SK-N-SH (cell line): ENCODE measurements around the gene CPA1.

ENCODE experiments used
- ELF1 ChIP-seq: IDR thresholded peaks from 2 replicates; pipeline ENCODE4 v1.4.0; 2012
- EP300 ChIP-seq, 2 experiments: IDR thresholded peaks; 2 replicates each; pipeline versions ENCODE4 v1.4.0 to v1.6.1; 2012; ENCODE audit warnings: borderline replicate concordance in 1 of 2, low read depth in 1 of 2, low read length in 1 of 2
- MXI1 ChIP-seq: IDR thresholded peaks from 2 replicates; pipeline ENCODE4 v1.6.1; 2012; ENCODE audit warnings: mild to moderate bottlenecking, low read depth, low read length, improper control_type of control experiment
- NFIC ChIP-seq: IDR thresholded peaks from 2 replicates; pipeline ENCODE4 v1.4.0; 2012; ENCODE audit warnings: borderline replicate concordance
- POLR2AphosphoS5 ChIP-seq: IDR thresholded peaks from 2 replicates; pipeline ENCODE4 v1.6.1; 2012; ENCODE audit warnings: low read depth, low read length
- RCOR1 ChIP-seq: fragments of 150-350 bp; IDR thresholded peaks from 2 replicates; pipeline ENCODE4 v1.6.1; 2017; ENCODE audit warnings: antibody characterized with exemption, low read length
- RFX5 ChIP-seq: IDR thresholded peaks from 2 replicates; pipeline ENCODE4 v1.6.1; 2012; ENCODE audit warnings: mild to moderate bottlenecking, improper control_type of control experiment, low read length
- TAF1 ChIP-seq: IDR thresholded peaks from 2 replicates; pipeline ENCODE4 v1.6.1; 2012; ENCODE audit warnings: low read depth, mild to moderate bottlenecking, low read length, moderate library complexity, borderline replicate concordance
- TF ChIP-seq, protein P1 (sequence below): fragments of 200-600 bp; sonication (generic); IDR thresholded peaks from 2 replicates; pipeline ENCODE4 v1.6.1; 2017; ENCODE audit warnings: antibody characterized with exemption, mild to moderate bottlenecking, moderate library complexity

DNA sequence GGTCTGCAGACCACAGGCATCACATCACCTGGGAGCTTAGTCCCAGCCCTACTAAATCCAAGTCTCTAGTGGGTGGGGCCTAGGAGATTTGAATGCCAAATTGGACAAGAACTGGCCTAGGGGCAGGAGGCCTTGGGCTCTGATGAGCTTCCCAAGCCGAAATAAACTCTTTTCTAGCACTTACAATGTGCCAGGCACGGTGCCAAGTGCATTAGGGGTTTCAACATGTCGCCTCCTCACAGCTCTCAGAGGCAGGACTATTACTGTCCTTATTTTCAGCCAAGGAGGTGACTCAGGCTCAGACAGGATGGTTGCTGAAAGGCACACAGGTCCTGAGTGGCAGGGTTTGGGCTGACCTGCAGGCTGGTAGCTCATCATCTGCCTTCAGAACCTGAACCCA is 9.2 kb upstream of the CPA1 start:
- TF ChIP-seq RFX5 = no peak
- TF ChIP-seq POLR2AphosphoS5 = no peak
- no peak for TF ChIP-seq RCOR1
- TF ChIP-seq MXI1 = no peak
- no peak for TF ChIP-seq TAF1
- TF ChIP-seq, protein P1, sequence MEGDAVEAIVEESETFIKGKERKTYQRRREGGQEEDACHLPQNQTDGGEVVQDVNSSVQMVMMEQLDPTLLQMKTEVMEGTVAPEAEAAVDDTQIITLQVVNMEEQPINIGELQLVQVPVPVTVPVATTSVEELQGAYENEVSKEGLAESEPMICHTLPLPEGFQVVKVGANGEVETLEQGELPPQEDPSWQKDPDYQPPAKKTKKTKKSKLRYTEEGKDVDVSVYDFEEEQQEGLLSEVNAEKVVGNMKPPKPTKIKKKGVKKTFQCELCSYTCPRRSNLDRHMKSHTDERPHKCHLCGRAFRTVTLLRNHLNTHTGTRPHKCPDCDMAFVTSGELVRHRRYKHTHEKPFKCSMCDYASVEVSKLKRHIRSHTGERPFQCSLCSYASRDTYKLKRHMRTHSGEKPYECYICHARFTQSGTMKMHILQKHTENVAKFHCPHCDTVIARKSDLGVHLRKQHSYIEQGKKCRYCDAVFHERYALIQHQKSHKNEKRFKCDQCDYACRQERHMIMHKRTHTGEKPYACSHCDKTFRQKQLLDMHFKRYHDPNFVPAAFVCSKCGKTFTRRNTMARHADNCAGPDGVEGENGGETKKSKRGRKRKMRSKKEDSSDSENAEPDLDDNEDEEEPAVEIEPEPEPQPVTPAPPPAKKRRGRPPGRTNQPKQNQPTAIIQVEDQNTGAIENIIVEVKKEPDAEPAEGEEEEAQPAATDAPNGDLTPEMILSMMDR = no peak
- TF ChIP-seq NFIC = peak; percentile 24; the same call in 1 of the 2 replicates
- TF ChIP-seq ELF1 = no peak
- TF ChIP-seq EP300 (IDR thresholded peaks at IDR 0.05; ENCODE audit: borderline replicate concordance in 1 of 2, low read depth in 1 of 2, low read length in 1 of 2) = no peak
